Activated T-cell treated with anti-CD3 and anti-CD28 coated beads, Interleukin-2, amount 50 U/mL, for 1 hour (primary cell): ENCODE results near the gene PARP16.

Experiments used
- DNase-seq: peaks from one replicate; pipeline ENCODE4 v3.0.0-alpha.2; 2020

PARP16 gene

GRCh38 chr15:65310431-65311137 lies 23.9 kb upstream of the PARP16 start:
- DNase-seq, result no peak

GRCh38 chr15:65309882-65310418 lies 23.3 kb upstream of the PARP16 start:
- no peak for DNase-seq

GRCh38 chr15:65307978-65308377 lies 21.3 kb upstream of the PARP16 start:
- DNase-seq, result no peak

- no peak for DNase-seq
Observed at GRCh38 chr15:65306551-65306950, 19.9 kb upstream of the PARP16 start.

- no peak for DNase-seq
Observed at GRCh38 chr15:65305776-65306175, 19.1 kb upstream of the PARP16 start.

DNA sequence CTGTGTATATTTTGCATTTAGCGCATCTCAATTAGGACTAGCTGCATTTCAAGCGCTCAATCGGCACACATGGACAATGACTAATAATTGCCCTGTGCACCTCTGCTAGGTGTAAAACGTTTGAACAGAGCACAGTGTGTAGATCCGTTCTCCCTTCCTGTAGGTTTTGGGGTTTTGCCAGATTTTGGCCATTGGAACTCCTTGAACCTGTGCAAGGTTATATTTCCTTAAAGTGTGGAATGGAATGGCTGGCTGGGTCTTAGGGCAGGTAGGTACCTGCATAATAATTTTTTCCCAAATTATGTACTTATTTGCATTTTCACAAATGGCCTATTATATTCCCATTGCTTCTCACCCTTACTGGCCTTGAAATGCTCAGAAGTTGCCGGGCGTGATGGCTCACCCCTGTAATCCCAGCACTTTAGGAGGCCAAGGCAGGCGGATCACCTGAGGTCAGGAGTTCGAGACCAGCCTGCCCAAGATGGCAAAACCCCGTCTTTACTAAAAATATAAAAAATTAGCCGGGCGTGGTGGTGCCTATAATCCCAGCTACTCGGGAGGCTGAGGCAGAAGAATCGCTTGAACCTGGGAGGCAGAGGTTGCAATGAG lies 18.6 kb upstream of the PARP16 start:
- DNase-seq, result no peak

GRCh38 chr15:65304381-65305149 lies 17.9 kb upstream of the PARP16 start, which contains the start of gene RNU5B-1:
RNU5B-1 (plus strand) TSS chr15:65304677.
- DNase-seq, result peak; percentile 67

DNA sequence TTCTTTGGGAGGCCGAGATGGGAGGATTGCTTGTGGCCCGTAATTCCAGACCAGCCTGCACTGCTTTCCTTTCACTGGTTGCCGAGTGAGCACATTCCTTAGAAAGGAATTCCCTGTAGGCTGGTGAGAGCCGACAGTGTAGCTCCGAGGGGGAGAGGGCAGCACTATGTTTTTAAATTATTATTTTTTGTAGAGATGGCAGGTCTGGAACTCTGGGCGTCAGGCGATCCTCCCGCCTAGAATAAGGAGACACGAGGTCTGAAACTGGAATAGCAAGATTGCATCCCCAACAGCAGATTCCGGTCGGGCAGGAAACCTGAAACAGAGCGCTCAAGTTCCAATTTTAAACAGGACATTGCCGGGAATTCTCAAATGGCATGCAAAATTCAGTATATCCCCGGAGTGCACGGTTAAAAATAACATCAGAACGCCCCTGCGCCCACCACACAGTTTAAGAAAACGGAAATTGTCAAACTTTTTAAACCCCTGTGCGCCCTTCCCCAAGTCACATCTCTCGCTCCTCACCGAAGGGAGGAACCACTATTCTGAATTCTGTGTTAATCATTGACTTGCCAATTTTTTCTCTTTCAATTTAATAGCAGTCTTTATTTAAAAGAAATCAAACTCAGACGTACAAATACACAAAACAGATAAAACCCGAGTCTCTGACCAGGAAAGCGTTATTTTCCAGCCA lies 17.2 kb upstream of the PARP16 start:
- no peak for DNase-seq

GRCh38 chr15:65302061-65302460 lies 15.4 kb upstream of the PARP16 start:
- DNase-seq, result no peak

DNA sequence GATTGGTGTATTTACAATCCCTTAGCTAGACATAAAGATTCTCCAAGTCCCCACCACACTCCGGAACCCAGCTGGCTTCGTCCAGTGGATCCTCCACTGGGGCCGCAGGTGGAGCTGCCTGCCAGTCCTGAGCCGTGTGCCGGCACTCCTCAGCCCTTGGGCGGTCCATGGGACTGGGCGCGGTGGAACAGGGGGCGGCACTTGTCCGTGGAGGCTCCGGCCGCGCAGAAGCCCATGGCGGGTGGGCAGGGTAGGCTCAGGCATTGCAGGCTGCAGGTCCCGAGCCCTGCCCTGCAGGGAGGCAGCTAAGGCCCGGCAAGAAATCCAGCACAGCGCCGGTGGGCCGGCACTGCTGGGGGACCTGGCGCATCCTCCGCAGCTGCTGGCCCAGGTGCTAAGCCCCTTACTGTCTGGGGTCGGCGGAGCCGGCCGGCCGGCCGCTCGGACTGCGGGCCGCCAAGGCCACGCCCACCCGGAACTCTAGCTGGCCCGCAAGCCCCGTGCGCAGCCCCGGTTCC lies 14.3 kb upstream of the PARP16 start:
- no peak for DNase-seq

- no peak for DNase-seq
Observed at GRCh38 chr15:65298731-65299130, 12.0 kb upstream of the PARP16 start.

- no peak for DNase-seq
Observed at GRCh38 chr15:65292938-65293518, 6.3 kb upstream of the PARP16 start.

DNA sequence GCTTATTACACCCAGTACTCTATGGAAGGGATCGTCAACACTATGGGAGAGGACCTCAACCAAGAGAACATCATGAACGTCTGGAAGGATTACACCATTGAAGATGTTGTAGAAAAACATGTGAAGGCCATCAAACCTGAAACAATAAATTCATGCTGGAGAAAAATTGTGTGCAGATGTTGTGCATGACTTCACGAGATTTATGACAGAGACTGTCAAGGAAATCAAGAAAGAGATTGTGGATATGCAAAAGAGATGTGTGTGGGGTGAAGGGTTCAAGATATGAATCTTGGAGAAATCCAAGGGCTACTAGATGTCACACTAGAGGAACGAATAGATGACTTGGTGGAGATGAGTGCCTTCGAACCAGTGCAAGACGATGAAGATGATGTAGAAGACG lies 3.5 kb upstream of the PARP16 start:
- DNase-seq, result no peak

DNA sequence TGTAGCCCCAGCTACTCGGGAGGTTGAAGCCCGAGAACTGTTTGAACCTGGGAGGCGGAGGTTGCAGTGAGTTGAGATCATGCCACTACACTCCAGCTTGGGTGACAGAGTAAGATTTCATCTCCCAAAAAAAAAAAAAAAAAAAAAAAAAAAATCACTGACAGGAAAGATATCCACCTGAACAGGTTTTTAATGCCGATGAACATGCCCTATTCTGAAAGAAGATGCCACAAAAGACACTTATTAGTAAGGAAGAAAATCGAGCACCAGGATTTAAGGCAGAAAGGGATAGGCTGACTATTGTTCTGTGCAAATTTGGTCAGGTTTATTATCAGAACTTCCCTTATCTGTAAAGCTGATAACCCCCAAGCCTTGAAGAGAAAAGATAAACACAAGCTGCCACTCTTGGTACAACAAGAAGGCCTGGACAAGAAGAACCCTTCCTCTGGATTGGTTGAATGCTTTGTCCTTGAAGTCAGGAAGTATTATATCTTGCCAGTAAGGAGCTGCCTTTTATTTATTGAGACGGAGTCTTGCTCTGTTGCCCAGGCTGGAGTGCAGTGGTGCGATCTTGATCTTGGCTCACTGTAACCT lies 2.7 kb upstream of the PARP16 start:
- DNase-seq, result no peak

DNA sequence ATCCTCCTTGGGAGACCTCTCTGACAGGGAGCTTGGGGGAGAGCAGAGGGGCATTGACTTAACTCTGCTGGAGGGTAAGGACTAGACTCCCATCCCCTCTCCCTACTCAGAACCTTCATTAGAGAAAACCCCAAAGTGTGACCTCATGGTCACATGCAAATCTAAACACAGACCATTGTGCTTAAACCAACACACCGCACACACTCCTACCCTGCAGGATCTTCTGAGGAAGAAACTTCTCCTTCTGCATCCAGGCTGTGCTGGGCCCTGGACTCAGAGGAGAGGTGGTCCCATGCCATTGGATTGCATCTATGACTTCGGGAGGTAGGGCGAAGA lies 805 bp upstream of the PARP16 start:
- no peak for DNase-seq

DNA sequence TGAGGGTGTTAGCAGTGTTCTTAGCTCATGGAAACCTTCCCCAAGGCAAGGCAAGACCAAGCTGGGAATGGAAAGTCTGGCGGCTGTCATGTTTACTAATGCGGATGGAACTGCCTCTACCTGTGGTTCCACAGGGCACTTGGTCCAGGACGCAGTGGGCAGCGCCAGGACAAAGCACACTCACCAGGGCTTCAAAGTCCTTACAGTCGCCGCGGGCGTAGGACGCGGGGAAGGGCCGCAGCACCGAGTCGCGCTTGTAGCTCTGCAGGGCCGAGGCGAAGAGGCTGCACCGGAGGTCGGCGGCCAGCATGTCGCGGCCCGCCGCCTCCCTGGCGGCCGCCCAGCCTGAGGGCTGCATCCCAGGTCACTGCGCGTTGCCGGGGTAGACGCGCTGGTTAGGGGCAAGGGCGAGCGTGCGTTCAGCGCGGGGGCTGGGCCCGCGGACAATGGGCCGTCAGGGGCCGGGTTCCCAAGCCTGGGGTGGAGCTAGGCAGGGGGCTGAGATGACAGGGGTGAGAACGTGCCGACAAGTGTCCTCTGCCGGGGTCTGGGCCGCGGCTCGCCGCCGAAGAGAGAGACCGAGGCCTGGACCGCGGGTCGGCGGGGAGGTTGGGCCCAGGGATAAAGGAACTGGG lies 497 bp downstream of the PARP16 start:
- DNase-seq, result no peak

- no peak for DNase-seq
Observed at GRCh38 chr15:65285291-65286068, 1.2 kb downstream of the PARP16 start.

DNA sequence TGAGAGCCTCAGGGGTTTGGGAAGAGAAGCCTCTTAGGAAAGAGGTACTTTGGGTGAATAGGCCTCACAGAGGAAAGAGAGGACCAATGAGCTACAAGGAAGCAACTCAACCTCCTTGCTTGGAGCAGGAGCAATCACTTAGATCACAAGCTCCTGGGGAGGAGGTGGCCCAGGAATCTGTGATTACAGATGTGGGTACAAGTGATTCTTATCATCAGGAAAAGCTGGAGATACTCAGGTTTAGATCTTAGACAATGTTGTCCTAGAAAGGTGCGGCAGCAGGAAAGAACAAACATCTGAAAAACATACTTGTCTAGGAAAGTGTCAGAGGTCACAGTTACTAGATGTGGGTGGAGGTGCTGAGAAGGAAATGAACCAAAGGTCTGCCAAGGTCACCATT lies 8.2 kb downstream of the PARP16 start:
- DNase-seq, result no peak

- no peak for DNase-seq
Observed at GRCh38 chr15:65277015-65277414, 9.7 kb downstream of the PARP16 start.

- DNase-seq, result no peak
Observed at GRCh38 chr15:65275728-65276126, 11.0 kb downstream of the PARP16 start.
